ENCODE data around the gene TBC1D16. TPM values are rescaled to one million over a fixed set of nuclear protein-coding genes. Genes with fewer than 3 reads are reported as not detected.

TBC1D16 gene, protein sequence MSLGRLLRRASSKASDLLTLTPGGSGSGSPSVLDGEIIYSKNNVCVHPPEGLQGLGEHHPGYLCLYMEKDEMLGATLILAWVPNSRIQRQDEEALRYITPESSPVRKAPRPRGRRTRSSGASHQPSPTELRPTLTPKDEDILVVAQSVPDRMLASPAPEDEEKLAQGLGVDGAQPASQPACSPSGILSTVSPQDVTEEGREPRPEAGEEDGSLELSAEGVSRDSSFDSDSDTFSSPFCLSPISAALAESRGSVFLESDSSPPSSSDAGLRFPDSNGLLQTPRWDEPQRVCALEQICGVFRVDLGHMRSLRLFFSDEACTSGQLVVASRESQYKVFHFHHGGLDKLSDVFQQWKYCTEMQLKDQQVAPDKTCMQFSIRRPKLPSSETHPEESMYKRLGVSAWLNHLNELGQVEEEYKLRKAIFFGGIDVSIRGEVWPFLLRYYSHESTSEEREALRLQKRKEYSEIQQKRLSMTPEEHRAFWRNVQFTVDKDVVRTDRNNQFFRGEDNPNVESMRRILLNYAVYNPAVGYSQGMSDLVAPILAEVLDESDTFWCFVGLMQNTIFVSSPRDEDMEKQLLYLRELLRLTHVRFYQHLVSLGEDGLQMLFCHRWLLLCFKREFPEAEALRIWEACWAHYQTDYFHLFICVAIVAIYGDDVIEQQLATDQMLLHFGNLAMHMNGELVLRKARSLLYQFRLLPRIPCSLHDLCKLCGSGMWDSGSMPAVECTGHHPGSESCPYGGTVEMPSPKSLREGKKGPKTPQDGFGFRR
- 10 to 100 TPM; 45.9 to 52.1 TPM for total RNA-seq

DNA sequence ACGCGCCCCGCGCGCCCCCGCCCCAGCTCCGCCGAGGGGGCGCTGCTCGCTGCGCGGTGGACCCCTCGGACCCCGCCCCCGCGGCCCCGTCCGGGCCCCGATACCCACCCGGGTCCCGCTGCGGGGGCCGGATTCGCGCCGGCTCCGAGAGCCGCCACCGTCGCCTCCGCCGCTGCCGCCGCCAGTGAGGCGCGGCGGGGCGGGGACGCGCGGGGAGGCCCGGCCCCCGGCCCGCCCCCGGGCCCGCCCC, at the start of gene TBC1D16:
TBC1D16 (minus strand) TSS at position 186 of the 250 bp plus-strand sequence. CDS start 22,325 bp downstream, outside the sequence.
- ATAC-seq (ENCODE audit: insufficient number of reproducible peaks, low FRiP score, low read depth) (no peak), DNase-seq (ENCODE audit: low spot score) (no peak)
- no peaks in the 10 kb centered on the region for H3K27me3 ChIP-seq (replicated peaks; ENCODE audit: insufficient read depth)
- TF ChIP-seq CTCF (IDR thresholded peaks at IDR 0.05) = no peak
- peaks cover 4 to 20% of the 10 kb centered on the region in 2 donors for H3K4me1 ChIP-seq (ENCODE audit: control insufficient read depth in 1 of 2, low read depth in 2 of 2)
- H3K36me3 ChIP-seq = no peaks in the 10 kb centered on the region
- H3K9me3 ChIP-seq = no peaks in the 10 kb centered on the region
- peak within 1 kb of the TSS; percentile 96 for H3K4me3 ChIP-seq
- H3K27ac ChIP-seq = peak within 1 kb of the TSS; percentile 81 to 89

- ATAC-seq (ENCODE audit: insufficient number of reproducible peaks, low FRiP score, low read depth) (no peak), DNase-seq (ENCODE audit: low spot score) (no peak)
- Histone ChIP-seq H3K27me3 (replicated peaks; ENCODE audit: insufficient read depth) (no peaks in the 10 kb centered on the region), H3K9me3 (no peaks in the 10 kb centered on the region), H3K36me3 (no peaks in the 10 kb centered on the region), H3K27ac (no peak overlapping the region), H3K4me1 (ENCODE audit: control insufficient read depth in 1 of 2, low read depth in 2 of 2) (peaks cover 3 to 7% of the 10 kb centered on the region in 2 donors), H3K4me3 (no peak overlapping the region)
- TF ChIP-seq CTCF (IDR thresholded peaks at IDR 0.05) = no peak
These were observed 49.1 kb upstream of the TBC1D16 start for GRCh38 chr17:80084773-80085172.

- no peak for DNase-seq (ENCODE audit: low spot score)
- no peak for TF ChIP-seq CTCF (IDR thresholded peaks at IDR 0.05)
- peaks cover 3 to 7% of the 10 kb centered on the region in 2 donors for H3K4me1 ChIP-seq (ENCODE audit: control insufficient read depth in 1 of 2, low read depth in 2 of 2)
- no peak for ATAC-seq (ENCODE audit: insufficient number of reproducible peaks, low FRiP score, low read depth)
- no peak overlapping the region for H3K27ac ChIP-seq
- no peak overlapping the region for H3K4me3 ChIP-seq
- no peaks in the 10 kb centered on the region for H3K9me3 ChIP-seq
- H3K36me3 ChIP-seq = no peaks in the 10 kb centered on the region
- H3K27me3 ChIP-seq (replicated peaks; ENCODE audit: insufficient read depth) = no peaks in the 10 kb centered on the region
These were observed 47.5 kb upstream of the TBC1D16 start for GRCh38 chr17:80083136-80083661.

GRCh38 chr17:80082403-80083135, 46.9 kb upstream of the TBC1D16 start:
- Histone ChIP-seq H3K4me3 (peak overlapping the region; percentile 31), H3K36me3 (no peaks in the 10 kb centered on the region), H3K27me3 (replicated peaks; ENCODE audit: insufficient read depth) (no peaks in the 10 kb centered on the region), H3K4me1 (ENCODE audit: control insufficient read depth in 1 of 2, low read depth in 2 of 2) (peaks cover 3 to 7% of the 10 kb centered on the region in 2 donors), H3K27ac (no peak overlapping the region), H3K9me3 (no peaks in the 10 kb centered on the region)
- DNase-seq (ENCODE audit: low spot score) = no peak
- peak; percentile 79 for TF ChIP-seq CTCF (IDR thresholded peaks at IDR 0.05)
- ATAC-seq (ENCODE audit: insufficient number of reproducible peaks, low FRiP score, low read depth) = no peak

DNA sequence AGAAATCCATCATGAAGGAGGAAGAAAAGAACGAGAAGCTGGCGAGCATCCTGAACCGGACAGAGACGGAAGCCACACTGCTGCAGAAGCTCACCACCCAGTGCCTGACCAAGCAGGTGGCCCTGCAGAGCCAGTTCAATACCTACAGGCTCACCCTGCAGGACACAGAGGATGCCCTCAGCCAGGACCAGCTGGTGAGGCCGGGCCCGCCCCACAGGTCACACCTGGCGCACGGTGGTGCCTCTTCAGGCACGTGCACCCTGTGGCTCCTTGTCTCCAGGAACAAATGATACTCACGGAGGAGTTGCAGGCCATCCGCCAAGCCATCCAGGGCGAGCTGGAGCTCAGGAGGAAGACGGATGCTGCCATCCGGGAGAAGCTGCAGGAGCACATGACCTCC, 45.9 kb upstream of the TBC1D16 start:
- no peaks in the 10 kb centered on the region for H3K9me3 ChIP-seq
- no peak overlapping the region for H3K27ac ChIP-seq
- H3K36me3 ChIP-seq = no peaks in the 10 kb centered on the region
- H3K27me3 ChIP-seq (replicated peaks; ENCODE audit: insufficient read depth) = no peaks in the 10 kb centered on the region
- H3K4me1 ChIP-seq (ENCODE audit: control insufficient read depth in 1 of 2, low read depth in 2 of 2) = peaks cover 3 to 7% of the 10 kb centered on the region in 2 donors
- ATAC-seq (ENCODE audit: insufficient number of reproducible peaks, low FRiP score, low read depth) = no peak
- H3K4me3 ChIP-seq = no peak overlapping the region
- DNase-seq (ENCODE audit: low spot score) = no peak
- no peak for TF ChIP-seq CTCF (IDR thresholded peaks at IDR 0.05)

Data from thoracic aorta (tissue), 2 donors.